Adrenal gland (tissue), 12 donors: ENCODE results near the gene FMN1. TPM values are rescaled to one million over a fixed set of nuclear protein-coding genes. Genes with fewer than 3 reads are reported as not detected.

Experiments
- DNase-seq, 7 donors: peaks; one replicate each; pipeline ENCODE4 v3.0.0-alpha.2; 2019 to 2020
- H3K27ac ChIP-seq, 5 donors: fragments of 200-600 bp; sonication (generic) in 4 of 5; 1 replicate in 3 of 5; 2 replicates in 2 of 5; pipeline versions ENCODE4 v1.5.1 to v1.8.0; 2016 to 2020; ENCODE audit warnings: mild to moderate bottlenecking in 1 of 5
- H3K27me3 ChIP-seq: fragments of 200-600 bp; 2 replicates; pipeline ENCODE4 v1.8.0; 2021
- H3K36me3 ChIP-seq, 2 donors: fragments of 200-600 bp; replicated peaks in 1 of 2; 1 replicate in 1 of 2; 2 replicates in 1 of 2; pipeline versions ENCODE4 v1.5.1 to v1.8.0; 2018 to 2022
- H3K4me1 ChIP-seq, 2 donors: fragments of 200-600 bp; replicated peaks in 1 of 2; 1 replicate in 1 of 2; 2 replicates in 1 of 2; pipeline versions ENCODE4 v1.5.1 to v1.8.0; 2018 to 2021
- H3K4me3 ChIP-seq, 4 donors: fragments of 200-600 bp; sonication (generic) in 3 of 4; one replicate each; pipeline ENCODE4 v1.5.1; 2016 to 2018
- H3K9me3 ChIP-seq, 3 donors: fragments of 200-600 bp; sonication (generic) in 1 of 3; replicated peaks in 1 of 3; 1 replicate in 2 of 3; 2 replicates in 1 of 3; pipeline versions ENCODE4 v1.5.1 to v1.8.0; 2016 to 2021
- POLR2A ChIP-seq, 2 donors: fragments of 450-650 bp; IDR thresholded peaks; one replicate each; pipeline ENCODE4 v1.6.1; 2017; ENCODE audit warnings: antibody characterized with exemption in 2 of 2, mild to moderate bottlenecking in 2 of 2, moderate library complexity in 1 of 2
- WGBS, 4 donors: extraction: QIAGEN DNeasy Blood & Tissue Kit in 2 of 4; methylation state at CpG; one replicate each; pipeline versions ENCODE4 v1.1.5 to v1.1.7; 2013 to 2017; 5-methylcytosine and 5-hydroxymethylcytosine counted together
- intact Hi-C, 2 donors: fragments of 100-400 bp; cut with DNase I; formaldehyde crosslinking; loops; one replicate each; pipeline versions ENCODE4 v1.14.1 to v1.15.0; 2022 to 2023
- polyA plus RNA-seq, 3 donors: library from polyadenylated mRNA; stranded (reverse); fragments of 200-250 nt in 2 of 3; fragments of 350-450 nt in 1 of 3; fragmentation: Illumina TruSeq in 1 of 3; extraction: RNeasy Lipid Tissue Mini Kit (QIAGEN cat#74804) in 1 of 3; gene quantifications; one replicate each; pipeline ENCODE4 v1.2.3, GENCODE V29; 2013 to 2014
- total RNA-seq, 9 donors: library from RNA; depleted of rRNA in 4 of 9; stranded (reverse); fragments of >200 nt in 4 of 9; fragments of 120-200 nt in 1 of 9; fragmentation: NEBNext Ultra II Directional in 1 of 9; extraction: Animal tissue kit (Norgen Biotek cat#: 25700) in 1 of 9; gene quantifications; one replicate each; pipeline versions ENCODE4 v1.1.0 to v1.2.4, GENCODE V29; 2013 to 2023
- TF ChIP-seq, protein P1 (sequence below), 6 experiments: fragments of 450-650 bp in 4 of 6; fragments of 200-600 bp in 2 of 6; sonication (generic) in 1 of 6; IDR thresholded peaks; 1 replicate in 5 of 6; 2 replicates in 1 of 6; pipeline versions ENCODE4 v1.5.1 to v1.8.0; 2016 to 2021; ENCODE audit warnings: antibody characterized with exemption in 6 of 6, mild to moderate bottlenecking in 2 of 6, moderate library complexity in 1 of 6
- donor health status: healthy with polysubstance abuse.
- donor health status: Bipolar disorder and iron deficiency.
- donor health status: DM: yes; HTN: yes; CAD: no.
- donor health status: DM: no; HTN: no; CAD: no.
- donor health status: DM: no; HTN: no; CAD: no.
- donor health status: DM: yes; HTN: yes; CAD: no.

The FMN1 gene
- total and polyA plus RNA-seq, 12 donors, result 0.37 to 29.2 (median 11.4) TPM

DNA sequence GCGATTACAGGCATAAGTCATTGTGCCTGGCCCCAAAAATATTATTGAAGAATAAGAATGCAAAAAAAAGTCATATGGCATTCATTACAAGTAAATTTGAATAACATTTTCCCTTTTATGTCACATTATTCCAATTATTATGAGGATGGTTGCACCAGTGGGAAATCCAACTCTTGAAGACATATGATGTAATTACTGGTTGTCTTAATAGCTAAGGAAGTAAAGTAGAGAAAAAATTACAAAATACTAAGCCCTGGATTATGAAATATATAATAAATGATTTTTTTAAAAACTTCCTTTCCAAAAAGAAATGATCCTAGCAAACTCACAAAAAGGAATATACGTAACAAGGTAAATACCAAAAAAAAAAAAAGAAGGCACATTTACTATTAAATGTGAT is 98.9 kb downstream of the FMN1 start:
- Histone ChIP-seq H3K9me3 (no peaks in the 10 kb centered on the region), H3K4me1 (no peaks in the 10 kb centered on the region), H3K4me3 (no peak overlapping the region), H3K27ac (no peak overlapping the region), H3K27me3 (no peaks in the 10 kb centered on the region), H3K36me3 (no peaks in the 10 kb centered on the region)
- intact Hi-C loops, result loop anchor here in 1 of 2 donors (10.0 kb wide), 1 partner anchor 599 kb away; no protein-coding TSS in a partner anchor
- WGBS, 4 donors, result 62 to 94% (median 78%) methylated on average over 2 of the region's 2 CpGs
- no peak for DNase-seq
- TF ChIP-seq, protein P1, sequence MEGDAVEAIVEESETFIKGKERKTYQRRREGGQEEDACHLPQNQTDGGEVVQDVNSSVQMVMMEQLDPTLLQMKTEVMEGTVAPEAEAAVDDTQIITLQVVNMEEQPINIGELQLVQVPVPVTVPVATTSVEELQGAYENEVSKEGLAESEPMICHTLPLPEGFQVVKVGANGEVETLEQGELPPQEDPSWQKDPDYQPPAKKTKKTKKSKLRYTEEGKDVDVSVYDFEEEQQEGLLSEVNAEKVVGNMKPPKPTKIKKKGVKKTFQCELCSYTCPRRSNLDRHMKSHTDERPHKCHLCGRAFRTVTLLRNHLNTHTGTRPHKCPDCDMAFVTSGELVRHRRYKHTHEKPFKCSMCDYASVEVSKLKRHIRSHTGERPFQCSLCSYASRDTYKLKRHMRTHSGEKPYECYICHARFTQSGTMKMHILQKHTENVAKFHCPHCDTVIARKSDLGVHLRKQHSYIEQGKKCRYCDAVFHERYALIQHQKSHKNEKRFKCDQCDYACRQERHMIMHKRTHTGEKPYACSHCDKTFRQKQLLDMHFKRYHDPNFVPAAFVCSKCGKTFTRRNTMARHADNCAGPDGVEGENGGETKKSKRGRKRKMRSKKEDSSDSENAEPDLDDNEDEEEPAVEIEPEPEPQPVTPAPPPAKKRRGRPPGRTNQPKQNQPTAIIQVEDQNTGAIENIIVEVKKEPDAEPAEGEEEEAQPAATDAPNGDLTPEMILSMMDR (IDR thresholded peaks at IDR 0.05), result no peak
- no peak for TF ChIP-seq POLR2A (IDR thresholded peaks at IDR 0.05)

DNA sequence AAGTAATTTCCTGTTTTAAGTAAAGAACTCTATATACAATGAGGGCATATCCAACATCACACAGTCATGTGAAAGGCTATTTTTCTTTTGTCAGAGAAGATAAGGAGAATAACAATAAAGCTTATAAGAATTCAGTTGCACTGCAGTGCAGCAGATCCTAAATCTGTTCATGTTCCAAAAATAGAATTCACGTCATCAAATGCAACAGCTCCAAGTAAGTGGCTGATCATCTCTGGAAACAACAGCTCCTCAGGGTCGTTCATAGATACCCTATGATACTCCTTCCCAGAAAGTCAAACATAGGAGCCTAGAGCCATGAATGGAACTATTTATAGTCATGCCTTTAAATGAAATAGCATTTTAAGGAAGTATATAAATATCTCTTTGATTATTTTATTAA is 100.2 kb downstream of the FMN1 start:
- WGBS, 4 donors, result 19 to 32% (median 23%) methylated on average over 2 of the region's 2 CpGs
- intact Hi-C loops, result loop anchor here in 1 of 2 donors (10.0 kb wide), 1 partner anchor 600 kb away; no protein-coding TSS in a partner anchor
- H3K36me3 ChIP-seq, result no peaks in the 10 kb centered on the region
- no peak overlapping the region for H3K27ac ChIP-seq
- H3K9me3 ChIP-seq, result no peaks in the 10 kb centered on the region
- no peak for DNase-seq
- H3K27me3 ChIP-seq, result no peaks in the 10 kb centered on the region
- no peak for TF ChIP-seq POLR2A (IDR thresholded peaks at IDR 0.05)
- TF ChIP-seq, protein P1 (IDR thresholded peaks at IDR 0.05), result no peak
- no peaks in the 10 kb centered on the region for H3K4me1 ChIP-seq
- H3K4me3 ChIP-seq, result no peak overlapping the region

DNA sequence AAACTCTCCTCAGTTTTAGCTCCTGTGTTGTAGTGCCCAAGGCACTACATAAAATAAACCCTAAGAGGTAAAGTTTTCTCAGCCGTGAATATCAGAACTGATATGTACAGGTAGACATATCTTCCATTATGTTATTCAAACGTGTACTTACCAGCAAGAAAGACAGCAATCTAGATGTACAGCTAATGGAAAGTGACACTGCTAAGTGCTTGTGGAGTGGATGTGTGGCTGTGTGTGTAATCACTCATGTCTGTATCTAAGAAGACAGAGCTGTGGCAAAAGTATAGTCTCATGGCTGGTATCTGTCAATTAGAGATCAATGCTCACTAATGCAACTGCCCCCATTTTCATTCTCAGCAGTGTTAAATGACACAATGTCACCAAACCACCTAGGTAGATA is 101.3 kb downstream of the FMN1 start:
- no peak overlapping the region for H3K27ac ChIP-seq
- H3K36me3 ChIP-seq, result no peaks in the 10 kb centered on the region
- H3K4me1 ChIP-seq, result no peaks in the 10 kb centered on the region
- WGBS, 4 donors, result 64 to 85% (median 75%) methylated on average over 2 of the region's 2 CpGs
- no peaks in the 10 kb centered on the region for H3K27me3 ChIP-seq
- H3K9me3 ChIP-seq, result no peaks in the 10 kb centered on the region
- TF ChIP-seq POLR2A (IDR thresholded peaks at IDR 0.05), result no peak
- TF ChIP-seq, protein P1 (IDR thresholded peaks at IDR 0.05), result no peak
- DNase-seq, result no peak
- intact Hi-C loops, result loop anchor here in 1 of 2 donors (10.0 kb wide), 1 partner anchor 602 kb away; no protein-coding TSS in a partner anchor
- no peak overlapping the region for H3K4me3 ChIP-seq

DNA sequence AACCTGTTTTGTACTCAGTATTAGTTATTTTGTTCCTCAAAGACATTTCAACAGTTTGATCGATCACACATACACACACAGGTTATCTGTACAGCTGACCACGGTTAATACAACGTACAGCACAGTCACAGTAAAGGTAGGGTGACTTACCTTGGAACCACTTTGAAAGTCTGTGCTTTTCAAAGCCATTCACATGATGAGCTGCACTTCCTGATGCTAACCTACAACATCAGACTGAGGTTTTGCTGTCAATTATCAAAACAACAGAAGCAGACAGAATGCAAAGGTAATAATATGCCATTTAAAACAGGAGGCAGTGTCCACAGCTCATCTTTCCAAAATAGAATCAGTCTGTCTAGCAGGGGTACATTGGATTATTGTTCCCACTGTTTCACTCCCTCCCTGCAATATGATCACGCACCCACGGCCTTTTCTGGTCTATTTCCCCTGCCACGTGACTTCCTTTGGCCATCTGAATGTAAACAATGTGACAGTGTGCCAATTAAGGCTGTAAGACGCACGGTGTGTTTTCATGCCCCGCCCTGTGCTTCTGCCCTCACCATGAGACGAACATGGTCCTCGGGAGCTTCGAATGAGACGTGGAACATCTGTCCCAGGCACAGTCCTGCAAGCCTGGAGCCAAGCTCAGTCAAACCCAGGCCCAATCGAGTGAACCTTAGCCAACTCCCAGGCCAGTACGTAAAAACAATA is 102.4 kb downstream of the FMN1 start:
- H3K27ac ChIP-seq, result no peak overlapping the region
- TF ChIP-seq POLR2A (IDR thresholded peaks at IDR 0.05), result no peak
- TF ChIP-seq, protein P1 (IDR thresholded peaks at IDR 0.05), result no peak
- no peaks in the 10 kb centered on the region for H3K36me3 ChIP-seq
- no peaks in the 10 kb centered on the region for H3K27me3 ChIP-seq
- H3K4me1 ChIP-seq, result no peaks in the 10 kb centered on the region
- DNase-seq, result no peak
- no peaks in the 10 kb centered on the region for H3K9me3 ChIP-seq
- no peak overlapping the region for H3K4me3 ChIP-seq
- WGBS, 4 donors, result 55 to 69% (median 66%) methylated on average over 8 to 15 of the region's 15 CpGs
- intact Hi-C loops, result loop anchor here in 1 of 2 donors (10.0 kb wide), 1 partner anchor 603 kb away; no protein-coding TSS in a partner anchor
